ENCODE measurements around the gene JDP2.

DNA sequence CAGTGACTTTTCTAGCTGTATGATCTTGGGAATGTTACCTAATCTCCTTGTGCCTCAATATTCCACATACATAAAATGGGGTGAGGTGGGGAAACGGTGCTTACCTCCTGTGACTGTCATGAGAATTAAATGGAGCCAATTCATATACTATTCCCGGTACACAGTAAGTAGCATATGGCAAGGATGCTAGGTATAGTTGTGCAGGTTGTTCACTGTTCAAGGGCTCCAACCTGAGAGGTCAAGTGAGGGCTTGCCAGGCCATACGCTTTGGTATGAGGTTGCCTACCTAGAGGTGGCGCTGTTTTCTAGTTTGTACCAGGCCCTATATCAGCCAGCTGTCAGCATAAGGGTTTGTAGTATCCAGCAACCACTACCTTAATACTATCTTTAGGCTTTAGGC is 90.8 kb downstream of the JDP2 start:
- no peak for TF ChIP-seq ARNT (IDR thresholded peaks at IDR 0.05)
- TF ChIP-seq TARDBP (IDR thresholded peaks at IDR 0.05): no peak
- TF ChIP-seq SP1 (IDR thresholded peaks at IDR 0.05): no peak
- TF ChIP-seq FOXA1 (IDR thresholded peaks at IDR 0.05): no peak

All from HEK293T (cell line).